Lung (tissue), 12 donors: ENCODE results near the gene SULT1E1. TPM values are rescaled to one million over a fixed set of nuclear protein-coding genes. Genes with fewer than 3 reads are reported as not detected.

ENCODE experiments used
- ATAC-seq: fragments of 200-7000 bp; cut with Tn5 transposase; one replicate; pipeline ENCODE4 v1.9.1; 2020; ENCODE audit warnings: moderate number of reproducible peaks; ENCODE audit not compliant: insufficient read depth, low FRiP score
- DNase-seq, 3 donors: peaks; one replicate each; pipeline ENCODE4 v3.0.0-alpha.2; 2013 to 2017
- H3K27ac ChIP-seq, 2 donors: one replicate each; pipeline ENCODE4 v1.5.1; 2013; ENCODE audit warnings: mild to moderate bottlenecking in 2 of 2, moderate library complexity in 2 of 2, control low read depth in 1 of 2, inconsistent platforms in 1 of 2, low read depth in 1 of 2, low read length in 1 of 2
- H3K27me3 ChIP-seq, 3 donors: one replicate each; pipeline ENCODE4 v1.5.1; 2013; ENCODE audit warnings: low read length in 2 of 3; ENCODE audit not compliant: control insufficient read depth in 3 of 3, insufficient read depth in 3 of 3
- H3K36me3 ChIP-seq, 4 donors: one replicate each; pipeline ENCODE4 v1.5.1; 2013; ENCODE audit warnings: low read length in 4 of 4, mild to moderate bottlenecking in 1 of 4, moderate library complexity in 1 of 4; ENCODE audit not compliant: control insufficient read depth in 4 of 4, insufficient read depth in 4 of 4
- H3K4me1 ChIP-seq, 5 donors: one replicate each; pipeline ENCODE4 v1.5.1; 2013; ENCODE audit warnings: low read length in 5 of 5, mild to moderate bottlenecking in 2 of 5, moderate library complexity in 1 of 5; ENCODE audit not compliant: control insufficient read depth in 5 of 5, insufficient read depth in 5 of 5
- H3K4me3 ChIP-seq: one replicate; pipeline ENCODE4 v1.5.1; 2013; ENCODE audit warnings: mild to moderate bottlenecking, control low read depth, moderate library complexity
- H3K9ac ChIP-seq, 2 donors: one replicate each; pipeline ENCODE4 v1.5.1; 2013; ENCODE audit warnings: low read length in 2 of 2, control low read depth in 1 of 2; ENCODE audit not compliant: insufficient read depth in 1 of 2
- H3K9me3 ChIP-seq, 4 donors: one replicate each; pipeline ENCODE4 v1.5.1; 2013; ENCODE audit warnings: low read length in 3 of 4, mild to moderate bottlenecking in 1 of 4, moderate library complexity in 1 of 4; ENCODE audit not compliant: control insufficient read depth in 4 of 4, insufficient read depth in 3 of 4
- WGBS, 2 donors: extraction: QIAGEN DNeasy Blood & Tissue Kit; methylation state at CpG; one replicate each; pipeline ENCODE4 v1.1.7; 2013; 5-methylcytosine and 5-hydroxymethylcytosine counted together
- polyA plus RNA-seq, 2 donors: library from polyadenylated mRNA; stranded (reverse); fragments of 200-250 nt; gene quantifications; one replicate each; pipeline ENCODE4 v1.2.1, GENCODE V29; 2013
- total RNA-seq, 2 donors: library from RNA; depleted of rRNA in 1 of 2; stranded (reverse); fragments of >200 nt in 1 of 2; gene quantifications; one replicate each; pipeline ENCODE4 v1.2.1, GENCODE V29; 2014 to 2021
- TF ChIP-seq, protein P1 (sequence below): IDR thresholded peaks from 2 replicates; pipeline ENCODE4 v1.5.1; 2012; ENCODE audit warnings: mild to moderate bottlenecking; ENCODE audit errors: control extremely low read depth, extremely low read depth
- donor health status: control.
- donor health status: control.
- donor health status: Bipolar disorder and iron deficiency.
- donor health status: healthy.
- donor health status: DM: yes; HTN: yes; CAD: no.

SULT1E1 gene
- total and polyA plus RNA-seq, 4 donors: 0.39 to 146 (median 3.6) TPM

DNA sequence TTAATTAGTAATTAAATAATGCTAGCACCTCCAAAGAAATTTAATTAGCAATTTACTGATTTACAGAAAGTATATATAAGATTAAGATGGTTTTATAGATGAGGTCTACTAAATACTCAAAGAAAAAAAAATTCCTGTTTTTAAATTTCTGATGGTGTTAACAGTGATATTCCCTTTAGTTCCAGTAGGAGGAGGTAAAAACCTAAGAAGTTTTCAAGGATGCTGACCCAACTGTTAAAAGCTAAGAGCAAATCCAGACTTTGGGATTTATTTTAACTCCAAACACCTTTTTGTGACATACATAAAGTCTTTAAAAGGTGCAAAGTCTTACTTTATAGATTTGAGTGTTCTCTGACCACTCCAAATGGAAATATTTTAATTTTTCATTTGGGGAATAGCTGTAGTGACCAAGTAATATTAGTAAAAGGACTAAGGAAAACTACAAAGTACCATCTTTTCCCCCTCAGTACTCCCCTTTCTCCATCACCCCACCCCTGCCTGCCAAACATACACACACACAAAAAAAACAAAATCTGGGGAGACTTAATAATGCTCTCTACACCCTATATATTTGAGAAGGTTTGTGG lies 36.7 kb upstream of the SULT1E1 start:
- H3K9ac ChIP-seq: no peak overlapping the region
- H3K36me3 ChIP-seq: no peaks in the 10 kb centered on the region
- no peak overlapping the region for H3K27ac ChIP-seq
- H3K9me3 ChIP-seq: no peaks in the 10 kb centered on the region
- TF ChIP-seq, protein P1, sequence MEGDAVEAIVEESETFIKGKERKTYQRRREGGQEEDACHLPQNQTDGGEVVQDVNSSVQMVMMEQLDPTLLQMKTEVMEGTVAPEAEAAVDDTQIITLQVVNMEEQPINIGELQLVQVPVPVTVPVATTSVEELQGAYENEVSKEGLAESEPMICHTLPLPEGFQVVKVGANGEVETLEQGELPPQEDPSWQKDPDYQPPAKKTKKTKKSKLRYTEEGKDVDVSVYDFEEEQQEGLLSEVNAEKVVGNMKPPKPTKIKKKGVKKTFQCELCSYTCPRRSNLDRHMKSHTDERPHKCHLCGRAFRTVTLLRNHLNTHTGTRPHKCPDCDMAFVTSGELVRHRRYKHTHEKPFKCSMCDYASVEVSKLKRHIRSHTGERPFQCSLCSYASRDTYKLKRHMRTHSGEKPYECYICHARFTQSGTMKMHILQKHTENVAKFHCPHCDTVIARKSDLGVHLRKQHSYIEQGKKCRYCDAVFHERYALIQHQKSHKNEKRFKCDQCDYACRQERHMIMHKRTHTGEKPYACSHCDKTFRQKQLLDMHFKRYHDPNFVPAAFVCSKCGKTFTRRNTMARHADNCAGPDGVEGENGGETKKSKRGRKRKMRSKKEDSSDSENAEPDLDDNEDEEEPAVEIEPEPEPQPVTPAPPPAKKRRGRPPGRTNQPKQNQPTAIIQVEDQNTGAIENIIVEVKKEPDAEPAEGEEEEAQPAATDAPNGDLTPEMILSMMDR: no peak
- ATAC-seq (no peak), DNase-seq (peak in 2 of 3 donors; percentile 47 to 48)
- no peaks in the 10 kb centered on the region for H3K4me1 ChIP-seq
- H3K27me3 ChIP-seq: no peaks in the 10 kb centered on the region
- H3K4me3 ChIP-seq: no peak overlapping the region

DNA sequence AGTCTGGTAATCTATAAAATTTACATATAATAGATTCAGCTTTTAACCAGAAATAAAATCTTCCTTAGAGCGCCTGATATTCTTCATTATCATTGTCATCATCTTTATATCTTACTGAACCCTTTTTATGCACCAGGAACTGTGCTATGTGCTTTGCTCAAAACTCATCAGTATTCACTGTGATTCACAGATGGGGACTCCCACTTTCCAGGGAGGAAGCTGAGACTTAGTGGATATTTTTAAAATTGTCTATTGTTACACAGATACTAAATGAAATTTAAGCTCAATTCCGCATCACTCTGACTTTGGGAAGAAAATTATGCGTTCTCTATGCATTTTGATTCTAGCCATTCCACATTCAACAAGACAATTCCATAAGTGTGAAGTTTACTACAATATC lies 34.8 kb upstream of the SULT1E1 start:
- no peak overlapping the region for H3K27ac ChIP-seq
- no peaks in the 10 kb centered on the region for H3K9me3 ChIP-seq
- no peak for ATAC-seq
- no peaks in the 10 kb centered on the region for H3K27me3 ChIP-seq
- no peak for DNase-seq
- 92 to 95% methylated on average over 3 of the region's 3 CpGs for WGBS, 2 donors
- no peaks in the 10 kb centered on the region for H3K36me3 ChIP-seq
- TF ChIP-seq, protein P1: no peak
- H3K9ac ChIP-seq: no peak overlapping the region
- H3K4me1 ChIP-seq: no peaks in the 10 kb centered on the region
- no peak overlapping the region for H3K4me3 ChIP-seq

DNA sequence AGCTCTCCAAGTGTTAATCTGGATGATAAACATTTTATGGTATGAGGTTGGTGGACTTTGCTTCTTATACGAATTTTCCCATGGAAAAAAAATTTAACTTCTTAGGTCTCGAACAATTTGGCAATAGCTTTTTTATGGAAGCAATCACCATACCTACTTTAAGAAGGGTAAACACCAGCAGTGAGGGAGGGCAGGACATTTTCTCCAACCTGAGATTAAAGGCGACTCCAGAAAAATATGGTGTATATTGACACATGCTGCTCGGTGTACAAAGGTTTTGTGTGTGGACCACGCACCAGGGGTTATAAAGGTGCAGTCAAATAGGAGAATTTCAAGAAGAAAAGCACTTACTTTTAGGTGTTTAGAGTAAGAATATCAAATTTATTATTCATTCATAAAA lies 34.2 kb upstream of the SULT1E1 start:
- WGBS, 2 donors: 82 to 87% methylated on average over 5 of the region's 5 CpGs
- Histone ChIP-seq H3K36me3 (no peaks in the 10 kb centered on the region), H3K27ac (no peak overlapping the region), H3K27me3 (no peaks in the 10 kb centered on the region), H3K9me3 (no peaks in the 10 kb centered on the region), H3K4me1 (no peaks in the 10 kb centered on the region), H3K4me3 (no peak overlapping the region), H3K9ac (no peak overlapping the region)
- DNase-seq (no peak), ATAC-seq (no peak)
- TF ChIP-seq, protein P1: no peak

DNA sequence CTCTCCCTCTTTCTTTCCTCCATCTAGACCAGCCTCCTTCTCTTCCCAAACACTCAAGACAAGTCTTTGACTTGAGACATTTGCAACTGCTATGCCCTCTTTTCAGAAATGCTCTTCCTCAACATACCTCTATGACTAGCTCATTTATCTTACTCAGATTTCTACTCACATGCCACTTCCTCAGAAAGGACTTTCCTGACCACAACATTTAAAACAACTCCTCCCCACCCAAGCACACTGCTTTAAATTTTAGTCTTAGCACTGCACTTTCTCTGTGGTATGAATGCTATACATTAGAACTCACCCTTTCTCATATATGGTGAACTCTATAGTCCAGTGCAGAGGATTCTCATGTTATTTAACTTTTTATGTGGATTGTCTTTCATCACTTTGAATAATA lies 28.4 kb upstream of the SULT1E1 start:
- DNase-seq: no peak
- H3K9ac ChIP-seq: no peak overlapping the region
- no peaks in the 10 kb centered on the region for H3K27me3 ChIP-seq
- TF ChIP-seq, protein P1: no peak
- H3K9me3 ChIP-seq: peaks cover 0 to 2% (median 0%) of the 10 kb centered on the region in 4 donors
- H3K36me3 ChIP-seq: no peaks in the 10 kb centered on the region
- no peak overlapping the region for H3K4me3 ChIP-seq
- ATAC-seq: no peak
- H3K27ac ChIP-seq: no peak overlapping the region
- peaks cover 0 to 2% (median 0%) of the 10 kb centered on the region in 5 donors for H3K4me1 ChIP-seq
